A204.1 (cell line): ENCODE measurements around the gene RIMS3.
"Not testable (repeated sequence)": the region's sequence is repeated elsewhere in the genome, so short reads cannot be mapped to it uniquely, and the experiment has no call there.

Source experiments
- FAIRE-seq: peaks from 2 replicates; lab custom pipeline; 2012; peaks lifted over from hg19 to GRCh38; lab: Jason Lieb, UNC

Gene RIMS3

DNA sequence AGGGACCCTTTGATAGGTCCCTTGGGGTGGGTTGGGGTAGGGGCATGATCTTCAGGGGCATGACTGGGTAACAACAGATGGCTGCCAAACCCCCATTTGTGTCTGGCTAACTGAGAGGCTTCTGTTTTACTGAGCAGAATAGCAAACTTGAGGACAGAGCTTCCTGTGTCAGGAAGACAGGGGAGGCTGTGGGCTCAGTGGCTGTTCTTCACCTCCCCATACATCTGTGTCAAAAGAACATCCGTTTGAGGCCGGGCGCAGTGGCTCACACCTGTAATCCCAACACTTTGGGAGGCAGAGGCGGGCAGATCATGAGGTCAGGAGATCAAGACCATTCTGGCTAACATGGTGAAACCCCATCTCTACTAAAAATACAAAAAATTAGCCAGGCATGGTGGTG is 35.9 kb downstream of the RIMS3 start:
- not testable (repeated sequence) for FAIRE-seq

DNA sequence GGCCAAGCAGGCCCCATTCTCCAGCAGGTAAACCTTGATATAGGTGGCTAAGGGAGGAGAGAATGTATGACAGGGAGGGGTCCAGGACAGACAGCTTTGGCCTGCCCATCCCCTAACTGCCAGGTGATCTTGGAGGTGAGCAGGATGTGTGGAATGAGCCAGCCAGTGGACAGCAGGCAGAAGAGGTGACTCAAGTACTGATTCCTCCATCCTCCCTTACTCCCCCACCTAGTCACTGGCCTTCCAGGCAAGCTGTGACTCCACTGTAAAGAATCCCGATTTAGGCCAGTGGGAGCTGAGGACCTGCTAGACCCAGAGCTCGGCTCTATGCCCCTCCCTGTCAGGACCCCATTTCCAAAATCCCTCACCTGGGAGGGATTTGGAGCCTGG is 36.6 kb downstream of the RIMS3 start:
- no peak for FAIRE-seq

DNA sequence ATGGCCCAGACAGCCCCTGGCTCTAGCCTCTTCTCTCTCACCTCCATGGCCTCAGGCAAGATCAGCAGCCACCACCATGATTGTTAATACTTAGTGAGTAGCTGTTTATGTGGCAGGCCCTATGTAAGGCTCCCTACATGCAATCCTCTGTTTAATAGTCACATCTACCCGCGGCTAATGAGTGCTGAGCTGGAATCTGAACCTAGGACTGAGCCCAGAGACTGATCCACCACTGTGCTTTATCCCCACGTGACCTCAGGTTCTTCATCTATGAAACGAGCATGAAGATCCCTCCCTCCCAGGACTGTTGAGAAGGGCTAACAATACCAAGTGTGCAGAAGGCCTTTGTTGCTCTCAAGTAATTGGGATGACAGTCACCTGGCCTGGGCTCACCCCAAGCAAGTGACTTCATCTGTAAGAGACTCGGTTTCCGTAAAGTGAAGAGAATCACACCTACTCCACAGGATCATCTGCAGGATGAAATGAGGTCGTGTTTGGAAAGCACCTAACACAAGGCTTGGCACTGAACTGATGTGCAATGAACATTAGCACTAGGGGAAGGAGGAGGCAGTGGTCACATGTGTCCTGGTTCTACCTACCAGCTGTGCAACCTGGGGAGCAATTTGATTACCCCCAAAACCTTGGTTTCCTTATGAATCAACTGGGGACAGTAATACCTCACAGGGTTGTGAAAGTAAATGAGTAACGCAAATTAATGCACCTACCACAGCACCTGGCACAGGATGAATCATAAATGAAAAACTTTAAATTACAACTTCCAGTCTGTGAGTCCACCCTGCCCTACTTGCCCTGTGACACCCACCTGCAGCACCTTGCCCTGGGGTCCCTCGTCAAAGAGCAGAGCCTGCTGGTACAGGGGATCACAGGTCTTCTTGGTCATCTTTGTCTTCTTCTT is 37.2 kb downstream of the RIMS3 start:
- FAIRE-seq = no peak

DNA sequence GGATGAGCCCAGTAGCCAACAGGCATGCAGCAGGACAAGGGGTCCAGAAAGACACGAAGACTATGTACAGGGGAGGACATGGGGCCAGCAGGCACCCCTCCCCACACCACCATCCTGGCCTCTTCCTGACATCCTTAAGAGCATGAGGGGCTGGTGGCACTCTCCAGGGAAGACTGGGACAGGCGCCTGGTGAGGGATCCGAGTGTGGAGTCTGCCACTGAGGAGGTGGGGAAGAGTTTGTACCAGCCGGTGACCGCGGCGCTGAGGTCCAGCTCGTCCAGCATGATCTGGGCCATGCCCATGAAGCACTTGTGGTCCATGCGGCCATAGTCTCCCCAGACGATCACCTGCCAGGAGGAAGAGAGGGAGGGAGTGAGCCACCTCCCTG is 39.1 kb downstream of the RIMS3 start:
- FAIRE-seq = no peak

DNA sequence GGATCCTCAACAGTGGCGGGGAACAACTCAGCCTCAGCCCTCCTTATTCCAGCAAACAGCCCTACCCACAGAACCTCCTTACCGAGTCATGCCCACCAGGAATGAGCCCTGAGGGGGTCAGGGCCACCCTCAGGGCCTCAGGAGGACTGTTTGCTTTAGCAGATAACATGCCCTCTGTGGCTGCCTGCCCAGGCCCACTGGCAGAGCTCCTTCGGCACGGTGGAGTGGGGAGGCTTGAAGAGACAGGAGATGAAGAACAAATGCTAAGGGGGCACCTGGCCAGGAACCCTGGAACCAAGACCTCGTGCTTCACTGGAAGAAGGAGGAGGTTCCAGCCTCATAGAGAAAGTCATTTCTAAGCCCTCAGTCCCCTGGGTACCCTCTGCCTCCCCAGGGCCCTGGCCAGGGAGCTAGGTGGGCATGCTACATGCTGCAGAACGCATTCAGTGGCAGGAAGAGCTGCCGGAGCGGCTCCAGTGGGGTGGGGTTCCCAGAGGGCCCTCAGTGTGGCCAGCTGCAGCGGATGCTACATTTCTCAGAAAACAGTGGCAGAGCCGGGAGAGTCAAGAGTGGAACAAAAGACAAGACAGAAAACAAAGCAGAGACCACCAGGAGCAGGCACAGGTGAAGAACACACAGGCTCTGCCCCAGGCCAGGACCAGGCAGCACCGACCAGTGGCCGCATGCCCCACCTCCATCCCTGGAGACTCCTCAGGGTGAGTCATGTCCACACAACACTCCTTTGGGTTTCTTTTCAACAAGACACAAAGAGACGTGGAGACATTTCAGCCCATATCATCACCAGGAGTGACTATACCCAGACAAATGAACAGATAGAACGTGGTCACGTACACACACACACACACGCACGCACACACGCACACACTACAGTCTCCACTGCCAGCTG is 39.8 kb downstream of the RIMS3 start:
- FAIRE-seq = no peak

DNA sequence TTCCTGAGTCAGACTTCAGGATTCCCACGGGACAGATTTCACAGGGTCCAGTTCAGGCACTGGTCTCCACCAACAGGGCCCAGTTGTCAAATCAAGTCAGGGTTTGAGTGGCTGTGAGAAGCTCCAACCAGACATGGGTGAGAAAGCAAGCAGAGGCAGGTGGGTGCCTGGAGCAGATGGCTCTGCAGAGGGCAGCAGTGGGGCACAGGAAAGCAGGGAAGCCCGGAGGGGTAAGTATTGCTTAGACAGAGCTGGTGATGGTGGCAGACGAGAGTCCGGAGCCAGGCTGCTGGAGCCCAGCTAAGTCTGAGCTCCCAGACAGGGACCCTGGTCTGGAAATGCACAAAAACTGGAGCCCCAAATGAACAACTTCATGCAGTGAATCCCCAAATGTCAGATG is 40.4 kb downstream of the RIMS3 start:
- no peak for FAIRE-seq

DNA sequence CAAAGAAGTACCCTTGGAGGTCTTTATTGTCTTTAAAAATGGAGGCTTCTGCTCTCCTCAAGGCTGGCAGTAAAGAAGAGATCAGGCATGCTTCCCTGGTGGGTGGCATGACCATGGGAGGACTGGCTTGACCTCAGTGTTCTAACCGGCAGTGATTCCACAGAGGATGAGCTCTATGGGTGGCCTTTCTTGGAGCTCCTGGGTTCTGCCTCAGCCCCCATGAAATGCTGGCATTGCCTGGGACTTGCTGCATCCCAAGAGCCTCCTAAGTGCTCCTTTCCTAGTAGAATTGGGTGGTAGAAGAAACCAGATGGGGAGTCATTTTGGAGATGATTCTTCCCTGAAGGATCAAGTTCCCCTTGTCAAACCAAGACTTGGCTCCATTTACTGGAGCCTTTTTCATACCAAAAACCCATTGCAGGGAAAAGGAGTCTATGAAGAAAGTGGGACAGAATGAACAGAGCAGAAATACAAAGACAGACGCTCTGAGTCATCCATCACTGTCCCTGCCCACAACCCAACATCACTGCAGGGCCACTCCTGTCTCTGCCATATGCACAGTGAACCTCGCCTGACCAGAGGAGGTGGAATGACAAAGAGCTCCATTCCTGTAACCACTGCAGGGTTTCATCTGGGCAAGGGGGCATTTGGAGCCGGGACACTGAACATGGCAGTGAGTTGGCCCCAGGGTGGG is 42.4 kb downstream of the RIMS3 start:
- FAIRE-seq = no peak

DNA sequence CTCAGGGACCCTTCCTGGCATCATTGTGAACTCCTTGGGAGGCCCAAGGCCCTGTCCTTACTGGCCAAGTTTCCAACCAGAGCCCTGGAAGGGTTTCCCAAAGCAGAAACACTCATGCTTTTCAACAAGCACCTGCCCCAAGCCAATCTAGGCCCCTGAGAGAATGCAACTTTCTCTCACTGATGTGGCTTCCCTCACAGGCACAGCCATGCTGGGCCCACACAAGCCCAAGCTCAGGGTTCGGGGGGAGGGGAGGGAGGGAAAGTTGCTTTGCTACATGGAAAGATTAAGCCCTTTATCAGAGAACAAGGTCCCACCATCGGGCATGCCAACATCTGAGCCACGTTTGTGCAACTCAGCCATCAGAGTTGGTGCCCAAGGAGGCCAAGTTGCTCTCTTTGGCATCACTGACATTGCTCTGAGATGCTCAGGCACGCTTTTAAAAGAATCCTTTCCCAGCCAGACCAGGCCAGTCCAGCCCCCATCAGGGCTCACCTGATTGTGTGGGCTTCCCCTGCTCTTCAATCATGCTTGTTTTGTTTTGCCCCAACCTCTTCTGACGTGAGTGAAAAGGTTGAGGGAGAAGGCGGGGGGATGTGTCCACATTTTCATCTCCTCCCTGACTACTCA is 43.5 kb downstream of the RIMS3 start:
- no peak for FAIRE-seq

DNA sequence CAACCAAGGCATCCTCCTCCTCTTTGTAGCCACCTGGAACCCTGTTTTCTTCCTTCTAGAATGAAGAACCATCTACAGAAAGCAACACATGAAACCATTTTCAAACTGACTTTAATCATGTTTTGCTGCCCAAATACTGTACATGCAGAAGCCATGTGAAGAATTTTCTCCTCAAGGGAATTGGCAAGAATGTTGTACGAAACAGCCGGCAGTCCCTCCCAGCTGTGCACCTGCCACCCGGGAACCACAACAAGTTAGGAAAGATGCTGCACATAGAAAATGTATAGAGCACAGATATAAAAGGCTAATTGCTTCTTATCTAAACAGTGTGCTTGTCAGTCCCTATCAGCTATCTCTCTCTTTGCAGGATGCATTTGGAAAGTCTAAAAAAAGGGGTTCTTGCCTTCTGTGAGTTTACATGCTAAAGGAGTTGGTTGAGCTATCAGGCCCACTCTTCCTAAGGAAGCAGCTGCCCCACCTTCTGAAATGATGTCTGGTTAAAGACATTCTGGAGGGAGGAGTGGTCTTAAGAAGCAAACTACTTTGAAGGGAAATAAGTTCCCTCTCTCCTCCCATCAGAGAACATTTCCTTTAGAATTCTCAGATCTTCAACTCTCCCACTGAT is 44.8 kb downstream of the RIMS3 start:
- FAIRE-seq = no peak

DNA sequence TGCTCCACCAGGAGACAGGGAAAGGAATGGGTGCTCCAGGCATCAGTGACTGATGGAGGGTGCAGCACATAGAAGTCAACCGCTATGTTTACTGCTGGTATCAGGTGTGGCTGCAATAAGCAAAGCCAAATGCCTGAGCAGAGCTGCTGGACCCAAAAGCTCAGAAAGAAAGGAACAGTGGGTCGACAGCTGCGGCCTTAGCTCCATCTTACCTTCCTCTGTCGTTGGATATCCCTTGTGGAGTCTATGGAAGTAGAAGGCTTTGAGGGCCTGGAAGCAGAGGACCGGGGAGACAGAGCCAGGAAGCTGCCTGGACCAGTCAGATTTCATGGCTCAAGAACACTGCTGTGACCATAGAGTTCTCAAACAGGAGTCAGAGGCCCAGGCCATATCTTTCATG is 45.3 kb downstream of the RIMS3 start:
- FAIRE-seq = no peak

DNA sequence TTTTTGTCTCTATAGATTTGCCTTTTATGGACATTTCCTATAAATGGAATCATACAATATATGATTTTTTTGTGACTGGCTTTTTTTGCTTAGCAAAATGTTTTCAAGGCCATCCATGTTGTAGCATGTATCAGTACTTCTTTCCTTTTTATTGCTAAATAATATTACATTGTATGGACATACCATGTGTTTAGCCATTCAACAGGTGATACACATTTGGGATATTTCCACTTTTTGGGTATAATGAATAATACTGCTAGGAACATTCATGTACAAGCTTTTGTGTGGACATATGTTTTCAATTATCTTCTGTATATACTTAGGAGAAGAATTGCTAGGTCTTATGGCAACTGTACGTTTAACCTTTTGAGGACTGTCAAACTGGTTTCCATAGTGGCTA is 47.4 kb downstream of the RIMS3 start:
- no peak for FAIRE-seq

DNA sequence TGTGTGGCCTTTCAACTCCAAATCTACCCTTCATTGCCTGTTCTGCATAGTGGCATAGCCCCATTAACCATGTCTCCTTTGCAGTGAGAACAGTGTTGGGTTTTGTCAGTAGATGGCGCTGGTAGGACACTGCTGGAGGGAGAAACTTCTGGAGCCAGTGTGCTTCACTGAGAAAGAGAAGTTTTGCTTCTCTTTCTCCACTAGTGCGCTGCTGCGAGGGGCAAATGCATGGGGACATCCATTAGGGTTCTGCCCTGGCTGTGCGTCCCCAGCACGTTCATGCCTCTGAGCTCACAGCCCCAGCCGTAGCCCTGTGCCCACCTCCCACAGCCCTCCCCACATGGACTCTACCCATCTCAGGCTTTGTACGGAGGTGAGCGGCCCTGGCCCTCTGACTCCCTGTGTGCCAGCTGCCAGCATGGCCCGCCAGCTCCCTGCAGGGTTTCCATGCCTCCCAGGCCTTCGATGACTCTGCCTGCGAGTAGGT is 53.1 kb downstream of the RIMS3 start:
- peak; percentile 90 for FAIRE-seq

DNA sequence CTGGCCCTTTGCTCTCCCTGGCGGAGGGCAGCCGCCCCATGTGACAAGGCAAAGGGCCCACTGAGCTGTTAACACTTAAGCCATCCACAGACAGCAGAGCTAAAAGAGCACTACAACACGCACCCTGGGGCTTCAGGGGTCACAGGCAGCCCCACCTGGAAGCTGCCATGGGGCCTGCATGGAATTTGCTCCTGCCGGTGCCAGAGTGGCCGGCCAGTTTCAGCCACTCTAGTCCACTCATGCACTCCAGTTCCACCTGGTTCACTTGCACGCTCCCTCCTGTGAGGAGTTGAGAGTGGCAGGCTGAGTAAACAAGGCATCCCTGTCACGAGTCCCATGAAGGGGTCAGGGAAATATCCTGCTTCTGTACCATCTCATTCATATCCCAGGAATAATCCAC is 55.3 kb downstream of the RIMS3 start:
- no peak for FAIRE-seq

DNA sequence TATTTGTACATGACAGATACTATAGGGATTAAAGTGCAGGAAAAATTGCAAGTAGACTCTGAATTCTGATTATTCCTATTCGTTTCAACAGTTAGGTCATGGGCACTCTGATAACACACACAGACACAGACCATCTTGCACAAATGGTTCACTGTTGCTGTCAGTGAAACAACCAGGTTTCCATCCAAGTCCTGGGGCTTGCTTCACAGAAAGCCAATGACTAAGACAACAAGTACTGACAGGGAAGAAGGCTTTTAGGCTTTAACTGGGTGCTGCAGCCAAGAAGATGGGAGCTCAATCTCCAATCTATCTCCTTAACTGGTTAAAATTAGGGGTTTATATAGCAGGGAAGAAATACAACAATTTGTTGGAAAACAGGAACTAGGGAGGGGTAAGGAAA is 57.6 kb downstream of the RIMS3 start:
- FAIRE-seq = no peak

DNA sequence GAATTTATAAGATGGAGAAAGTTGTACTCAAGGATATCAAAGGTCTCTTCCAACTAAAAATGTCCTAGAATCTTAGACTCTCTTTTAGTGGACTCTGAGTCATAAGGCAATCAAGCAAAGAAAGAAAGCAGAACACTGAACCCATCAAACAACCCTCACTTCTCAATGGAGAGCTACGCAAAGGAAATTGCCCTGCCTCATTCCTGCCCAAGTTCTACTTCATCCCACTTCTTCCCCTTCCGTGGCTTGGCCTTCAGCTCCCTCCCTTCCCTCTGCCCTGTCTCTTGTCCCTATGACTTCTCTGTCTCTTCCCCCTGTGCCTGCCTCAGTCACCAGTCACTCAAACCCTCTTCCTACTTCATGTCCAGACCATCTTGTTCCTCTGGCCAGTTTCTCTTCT is 58.5 kb downstream of the RIMS3 start:
- no peak for FAIRE-seq

DNA sequence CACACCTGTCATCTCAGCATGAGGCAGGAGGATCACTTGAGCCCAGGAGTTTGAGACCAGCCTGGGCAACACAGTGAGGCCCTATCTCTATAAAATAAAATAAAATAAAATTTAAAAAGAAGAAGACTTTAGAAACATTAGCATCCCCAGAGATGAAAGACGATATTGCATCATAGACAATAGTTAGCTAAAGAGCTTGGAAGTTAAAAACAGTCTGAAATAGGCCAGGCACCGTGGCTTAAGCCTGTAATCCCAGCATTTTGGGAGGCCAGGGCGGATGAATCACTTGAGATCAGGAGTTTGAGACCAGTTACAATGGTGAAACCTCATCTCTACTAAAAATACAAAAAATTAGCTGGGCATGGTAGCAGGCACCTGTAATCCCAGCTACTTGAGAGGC is 59.3 kb downstream of the RIMS3 start:
- FAIRE-seq = no peak

DNA sequence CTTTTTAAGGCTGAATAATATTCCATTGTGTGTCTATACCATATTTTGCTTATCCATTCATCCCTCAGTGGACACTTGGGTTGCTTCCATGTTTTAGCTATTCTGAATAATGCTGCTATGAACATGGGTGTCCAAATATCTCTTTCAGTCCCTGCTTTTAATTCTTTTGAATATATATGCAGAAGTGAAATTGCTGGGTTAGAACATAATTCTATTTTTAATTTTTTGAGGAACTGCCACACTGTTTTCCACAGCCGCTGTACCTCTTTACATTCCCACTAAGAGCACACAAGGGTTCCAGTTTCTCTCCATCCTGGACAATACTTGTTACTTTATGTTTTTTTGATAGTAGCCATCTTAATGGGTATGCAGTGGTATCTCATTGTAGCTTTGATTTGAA is 65.6 kb downstream of the RIMS3 start:
- no peak for FAIRE-seq

DNA sequence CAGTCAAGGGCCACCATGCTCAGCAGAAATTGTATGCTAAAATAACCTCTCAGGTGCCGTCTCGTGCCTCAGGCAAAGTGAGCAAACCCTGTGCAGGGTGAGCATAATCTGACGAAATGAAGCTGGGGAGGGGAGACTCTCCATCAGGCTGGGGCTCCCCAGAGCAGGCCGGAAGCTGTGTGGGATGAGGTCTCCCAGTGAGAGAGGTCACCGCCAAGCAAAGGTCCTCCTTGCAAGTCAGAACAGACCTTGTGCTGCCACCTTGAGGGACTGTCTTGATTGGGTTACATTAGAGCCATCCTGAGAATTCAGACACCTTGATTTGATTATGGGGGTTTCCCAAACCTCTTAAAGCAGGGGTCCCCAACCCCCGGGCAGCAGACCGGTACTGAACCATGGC is 69.9 kb downstream of the RIMS3 start:
- FAIRE-seq = no peak

DNA sequence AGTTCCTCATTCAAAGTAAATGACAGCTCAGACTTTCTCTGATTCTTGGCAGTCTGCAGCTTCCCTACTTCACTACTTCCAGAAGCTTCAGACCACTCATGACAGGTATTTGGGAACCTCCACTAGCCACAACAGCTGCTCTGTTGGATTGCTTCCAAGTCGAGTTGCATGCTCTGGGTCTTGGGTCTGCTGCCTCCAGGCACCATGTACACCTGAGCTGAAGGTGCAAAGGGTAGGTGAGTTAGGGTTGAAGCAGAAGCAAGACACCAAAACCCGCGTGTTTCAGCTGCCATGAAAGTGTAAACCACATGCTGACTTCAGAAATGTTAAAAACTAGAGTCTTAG is 71.3 kb downstream of the RIMS3 start:
- FAIRE-seq = no peak

DNA sequence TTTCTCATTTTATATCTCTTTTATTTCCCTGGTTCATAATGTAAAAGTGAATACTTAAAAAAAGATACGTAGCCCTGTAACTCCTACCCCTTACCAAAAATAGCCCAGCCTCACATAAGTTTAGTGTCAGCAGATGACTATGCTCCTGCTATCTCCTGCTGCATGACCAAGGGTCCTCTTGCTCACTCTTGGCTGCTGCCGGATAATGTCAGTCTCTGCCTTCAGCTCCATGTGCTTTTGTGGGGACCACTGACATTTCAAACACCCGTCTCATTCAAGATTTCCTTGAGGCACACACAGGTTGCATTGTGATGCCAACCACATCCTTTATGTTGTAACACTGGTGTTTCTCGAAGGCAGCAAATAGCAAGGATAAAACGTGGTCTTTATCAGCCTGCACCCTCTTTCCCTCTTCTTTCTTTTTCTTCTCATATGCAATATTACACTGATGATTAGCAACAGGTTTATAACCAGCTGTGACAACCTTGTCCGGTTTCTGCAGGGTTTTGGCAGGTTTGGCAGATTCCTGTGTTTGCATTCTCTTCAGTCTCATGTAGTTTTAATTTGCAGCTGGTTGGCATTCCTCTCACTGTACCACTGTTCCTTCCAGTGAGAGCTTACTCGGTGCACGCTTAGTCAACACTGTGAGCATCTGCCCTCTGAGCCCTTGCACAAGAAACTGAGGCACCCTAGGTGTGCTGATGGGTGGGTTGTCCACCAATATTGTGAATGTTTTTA is 71.9 kb downstream of the RIMS3 start:
- no peak for FAIRE-seq
